Spinal cord (tissue), 10 donors: ENCODE data around the gene ALDH18A1. TPM values are rescaled to one million over a fixed set of nuclear protein-coding genes. Genes with fewer than 3 reads are reported as not detected.

ENCODE experiments used
- DNase-seq, 6 donors: peaks; one replicate each; pipeline versions ENCODE4 v3.0.0 to v3.0.0-alpha.2; 2013 to 2015; ENCODE audit warnings: low spot score in 6 of 6, low read depth in 4 of 6
- H3K27ac ChIP-seq: one replicate; pipeline ENCODE4 v1.5.1; 2013; ENCODE audit warnings: low read depth, low read length, control low read depth
- H3K27me3 ChIP-seq: one replicate; pipeline ENCODE4 v1.6.1; 2013; ENCODE audit warnings: low read length; ENCODE audit not compliant: control insufficient read depth, insufficient read depth
- H3K36me3 ChIP-seq: one replicate; pipeline ENCODE4 v1.6.1; 2013; ENCODE audit warnings: low read length; ENCODE audit not compliant: control insufficient read depth, insufficient read depth
- H3K4me1 ChIP-seq: one replicate; pipeline ENCODE4 v1.6.1; 2013; ENCODE audit warnings: low read length; ENCODE audit not compliant: control insufficient read depth, insufficient read depth
- H3K4me3 ChIP-seq: one replicate; pipeline ENCODE4 v1.5.1; 2013; ENCODE audit warnings: low read depth, low read length, control low read depth
- H3K9me3 ChIP-seq: one replicate; pipeline ENCODE4 v1.6.1; 2013; ENCODE audit warnings: low read length; ENCODE audit not compliant: control insufficient read depth, insufficient read depth
- WGBS: methylation state at CpG from one replicate; pipeline ENCODE4 v1.1.5; 2013; ENCODE audit warnings: missing lambda C conversion rate; ENCODE audit not compliant: insufficient coverage; 5-methylcytosine and 5-hydroxymethylcytosine counted together
- long read RNA-seq, 4 donors: transcript quantifications; one replicate each; lab custom pipeline, GENCODE V29; 2026
- polyA plus RNA-seq, 2 donors: library from polyadenylated mRNA; unstranded; fragments of 120-200 nt; gene quantifications; one replicate each; pipeline ENCODE4 v1.2.1, GENCODE V29; 2013; ENCODE audit not compliant: insufficient read length in 2 of 2
- total RNA-seq, 2 donors: library from RNA; depleted of rRNA in 1 of 2; stranded (reverse); fragments of 120-200 nt in 1 of 2; fragments of >200 nt in 1 of 2; gene quantifications; one replicate each; pipeline versions ENCODE4 v1.2.3 to v1.2.4, GENCODE V29; 2013 to 2014
- donor health status: healthy.

The ALDH18A1 gene
- total RNA-seq (10 to 100 TPM; 57.6 to 75.7 TPM), polyA plus RNA-seq (10 to 100 TPM; 57.8 to 59.2 TPM)
- long read RNA-seq, donor 1, transcript ALDH18A1-202 (18 exons, 3,359 nt): major isoform, 6 of 26 reads
- long read RNA-seq, donor 1, partial matches to known transcripts: 20 of 26 reads
- long read RNA-seq, donor 1, other reads (novel, unspliced or antisense): 0 of 26 reads
- long read RNA-seq, donor 2: 0 reads
- long read RNA-seq, donor 3, partial matches to known transcripts: 0 of 1 reads
- long read RNA-seq, donor 3, other reads (novel, unspliced or antisense): 0 of 1 reads
- long read RNA-seq, donor 4, partial matches to known transcripts: 5 of 8 reads
- long read RNA-seq, donor 4, other reads (novel, unspliced or antisense): 0 of 8 reads

DNA sequence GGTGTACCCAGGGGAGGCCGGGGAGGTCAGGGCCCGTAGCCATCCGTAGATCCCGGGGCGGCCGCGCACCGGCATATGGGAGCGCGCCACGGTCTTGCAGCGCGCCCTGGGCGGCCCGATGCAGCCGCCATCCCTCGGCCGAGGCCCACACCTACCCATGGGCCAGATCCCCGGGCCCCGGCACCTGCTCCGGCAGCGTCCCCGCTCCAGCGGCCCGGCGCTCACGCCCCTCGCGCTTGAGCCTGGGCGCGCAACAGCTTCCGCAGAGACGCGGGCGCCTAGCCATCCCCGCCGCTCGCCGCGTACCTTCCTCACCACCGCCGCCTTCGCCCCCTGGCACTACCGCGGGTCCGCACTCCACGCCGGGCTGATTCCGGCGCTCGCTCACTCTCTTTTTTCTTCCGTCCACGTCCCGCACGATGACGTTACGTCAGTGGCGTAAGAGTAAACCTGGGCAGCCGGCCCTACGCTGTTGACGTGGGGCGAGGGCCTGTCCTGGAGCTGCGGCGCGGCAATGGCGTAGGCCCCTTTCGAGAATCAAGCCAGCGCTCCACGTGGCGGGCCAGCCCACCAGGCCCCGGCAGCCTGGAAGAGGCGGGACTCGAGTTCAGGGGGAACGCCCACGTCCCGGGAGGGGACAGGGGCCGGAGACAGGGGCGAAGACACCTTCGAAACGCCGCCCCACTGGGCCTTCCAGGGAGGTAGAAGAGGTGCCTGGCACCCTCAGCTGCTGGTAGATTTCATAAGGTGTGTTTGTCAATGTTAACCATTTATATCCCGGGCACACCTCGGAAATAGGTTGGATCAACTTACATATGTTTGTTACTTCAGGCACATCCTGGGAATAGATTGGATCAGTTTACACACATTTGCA lies at the start of gene ALDH18A1:
Gene ALDH18A1 (minus strand): TSS at position 421 of the 874 bp plus-strand sequence. CDS start 3,334 bp downstream, outside the sequence.
- WGBS: 0% methylated on average over 81 of the region's 83 CpGs
- Histone ChIP-seq H3K4me3 (peak within 1 kb of the TSS; percentile 77), H3K4me1 (peaks cover 11% of the 10 kb centered on the region), H3K27me3 (no peaks in the 10 kb centered on the region), H3K9me3 (no peaks in the 10 kb centered on the region), H3K36me3 (peaks cover 15% of the 10 kb centered on the region), H3K27ac (peak within 1 kb of the TSS; percentile 71)
- peak; percentile 90 to 98 (median 92) for DNase-seq

DNA sequence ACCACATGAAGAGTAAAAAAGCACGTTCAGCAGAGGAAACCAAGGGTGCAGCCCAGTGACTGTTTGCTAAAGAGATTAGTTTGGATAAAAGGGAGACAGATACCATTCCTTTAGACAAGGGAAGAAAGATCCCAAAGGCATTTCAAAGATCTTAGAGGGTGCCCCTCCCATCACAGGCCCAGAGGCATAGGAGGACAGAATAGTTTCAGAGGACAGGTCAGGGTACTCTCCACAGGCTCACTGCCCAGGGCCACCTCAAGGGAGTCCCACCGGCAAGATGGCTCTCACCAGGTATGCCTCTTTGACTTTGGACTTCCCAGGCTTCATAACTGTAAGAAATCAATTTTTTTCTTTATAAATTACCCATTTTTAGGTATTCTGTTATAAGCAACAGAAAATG lies 41.9 kb upstream of the ALDH18A1 start:
- Histone ChIP-seq H3K4me1 (no peaks in the 10 kb centered on the region), H3K36me3 (no peaks in the 10 kb centered on the region), H3K27ac (no peak overlapping the region), H3K9me3 (no peaks in the 10 kb centered on the region), H3K4me3 (no peak overlapping the region), H3K27me3 (no peaks in the 10 kb centered on the region)
- 100% methylated on average over 1 of the region's 2 CpGs for WGBS
- no peak for DNase-seq

DNA sequence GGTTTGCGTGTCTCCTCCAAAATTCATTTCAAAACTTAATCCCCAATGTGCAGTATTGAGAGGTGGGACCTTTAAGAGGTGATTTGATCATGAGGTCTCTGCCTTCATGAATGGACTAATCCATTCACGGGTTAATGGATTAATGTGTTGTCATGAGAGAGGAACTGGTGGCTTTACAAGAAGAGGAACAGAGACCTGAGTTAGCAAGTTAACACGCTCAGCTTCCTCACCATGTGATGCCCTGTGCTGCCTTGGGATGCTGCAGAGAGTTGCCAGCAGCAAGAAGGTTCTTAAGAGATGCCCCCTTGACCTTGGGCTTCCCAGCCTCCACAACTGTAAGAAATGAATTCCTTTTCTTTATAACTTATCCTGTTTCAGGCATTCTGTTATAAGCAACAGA lies 40.9 kb upstream of the ALDH18A1 start:
- peak in 1 of 6 donors; percentile 5 for DNase-seq
- H3K4me3 ChIP-seq: no peak overlapping the region
- no peaks in the 10 kb centered on the region for H3K27me3 ChIP-seq
- H3K4me1 ChIP-seq: peaks cover 2% of the 10 kb centered on the region
- H3K36me3 ChIP-seq: no peaks in the 10 kb centered on the region
- 63% methylated on average over 2 of the region's 3 CpGs for WGBS
- H3K9me3 ChIP-seq: no peaks in the 10 kb centered on the region
- no peak overlapping the region for H3K27ac ChIP-seq

DNA sequence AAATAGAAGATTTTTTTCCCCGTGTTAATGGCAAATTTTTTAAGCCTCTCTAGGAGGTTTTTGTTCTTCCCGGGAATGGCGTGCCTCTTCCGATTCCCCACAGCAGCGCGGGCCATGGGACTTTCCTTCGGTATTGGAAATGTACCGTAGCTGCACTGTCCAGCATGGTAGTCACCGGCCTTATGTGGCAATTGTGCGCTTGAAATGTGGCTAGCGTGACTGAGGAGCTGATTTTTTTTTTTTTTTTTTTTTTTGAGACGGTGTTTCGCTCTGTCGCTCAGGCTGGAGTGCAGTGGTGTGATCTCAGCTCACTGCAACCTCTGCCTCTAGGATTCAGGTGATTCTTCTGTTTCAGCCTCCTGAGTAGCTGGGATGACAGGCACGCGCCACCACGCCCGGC lies 38.2 kb upstream of the ALDH18A1 start:
- peaks cover 6% of the 10 kb centered on the region for H3K4me1 ChIP-seq
- H3K27ac ChIP-seq: no peak overlapping the region
- peaks cover 5% of the 10 kb centered on the region for H3K36me3 ChIP-seq
- H3K4me3 ChIP-seq: no peak overlapping the region
- no peak for DNase-seq
- WGBS: 93% methylated on average over 13 of the region's 18 CpGs
- no peaks in the 10 kb centered on the region for H3K9me3 ChIP-seq
- H3K27me3 ChIP-seq: no peaks in the 10 kb centered on the region

DNA sequence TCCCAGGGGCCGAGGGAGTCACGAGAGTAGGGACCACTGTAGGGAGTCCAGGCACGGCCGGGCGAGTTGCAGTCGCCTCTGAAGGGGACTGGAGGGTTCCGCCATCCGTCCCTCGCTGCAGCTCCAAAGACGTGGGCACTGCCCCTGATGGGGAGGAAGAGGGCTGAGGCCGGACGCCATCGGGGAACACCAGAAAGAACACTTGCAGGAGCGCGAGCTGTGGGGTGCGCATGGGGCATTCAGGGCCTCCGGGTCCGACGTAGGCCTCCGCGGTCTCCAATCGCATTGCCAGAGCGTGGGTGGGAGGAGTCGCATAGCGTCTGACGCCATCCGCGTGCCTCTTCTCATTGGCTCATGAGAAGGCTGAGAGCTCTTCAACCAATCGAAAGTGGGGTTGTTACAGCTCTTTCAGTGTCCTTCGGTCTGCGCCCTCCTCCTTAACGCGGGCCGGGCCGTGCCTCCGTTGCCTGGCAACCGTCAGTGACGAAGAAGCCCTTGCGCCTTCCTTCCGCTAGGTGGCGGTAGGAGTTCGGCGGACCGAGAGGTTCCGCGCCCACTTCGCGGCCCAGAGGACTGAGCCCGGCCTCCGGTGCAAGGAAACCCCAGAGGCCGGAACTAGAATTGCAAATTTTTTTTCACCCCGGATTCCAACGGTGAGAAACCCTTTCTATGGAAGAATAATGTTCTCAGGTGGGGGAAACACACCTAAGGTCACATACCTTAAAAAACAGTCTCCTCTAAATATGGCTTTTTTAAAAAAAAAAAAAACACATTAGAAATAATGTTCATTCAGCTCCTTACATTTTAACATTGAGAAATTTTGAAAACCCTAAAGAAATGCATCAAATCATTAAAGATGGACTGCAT lies 37.4 kb upstream of the ALDH18A1 start, which contains the start of gene TCTN3:
Gene TCTN3 (minus strand): TSS at position 260 of the 867 bp plus-strand sequence. CDS start 28 bp downstream, at position 232.
- WGBS: under 1% methylated on average over 51 of the region's 53 CpGs
- Histone ChIP-seq H3K4me3 (peak within 1 kb of the TSS; percentile 96), H3K4me1 (peaks cover 6% of the 10 kb centered on the region), H3K27ac (peak within 1 kb of the TSS; percentile 91), H3K36me3 (peaks cover 5% of the 10 kb centered on the region), H3K27me3 (no peaks in the 10 kb centered on the region), H3K9me3 (no peaks in the 10 kb centered on the region)
- DNase-seq: peak; percentile 97 to 100 (median 99)

DNA sequence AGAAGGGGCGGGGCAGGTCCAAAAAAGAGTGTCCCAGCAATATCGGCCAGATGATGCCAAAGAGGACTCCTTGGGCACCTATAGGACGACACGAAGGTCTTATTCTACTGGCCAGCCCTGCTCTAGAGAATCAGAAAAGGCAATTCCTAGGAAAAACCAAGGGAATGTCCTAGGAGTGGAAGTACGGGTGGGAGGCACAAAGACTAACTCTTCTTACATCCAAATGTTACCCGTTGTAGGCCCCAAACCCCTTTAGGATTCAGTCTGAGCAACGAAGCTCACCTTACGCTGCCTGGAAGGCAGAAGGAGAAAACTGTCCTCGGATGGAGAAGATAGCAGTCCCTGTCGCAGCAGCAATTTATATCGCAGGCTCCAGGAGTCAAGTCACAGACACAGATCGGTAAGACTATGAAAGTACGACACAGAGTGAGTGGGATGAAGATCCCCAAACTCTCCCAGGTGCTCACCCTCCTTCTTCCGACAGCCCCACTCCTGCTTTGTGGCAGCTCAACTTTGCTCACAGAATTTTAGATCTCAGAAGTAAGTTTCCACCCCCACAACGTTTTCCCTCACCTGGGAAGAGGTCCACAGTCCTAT lies 36.7 kb upstream of the ALDH18A1 start:
- Histone ChIP-seq H3K4me3 (peak overlapping the region; percentile 96), H3K9me3 (no peaks in the 10 kb centered on the region), H3K36me3 (peaks cover 5% of the 10 kb centered on the region), H3K4me1 (peaks cover 6% of the 10 kb centered on the region), H3K27me3 (no peaks in the 10 kb centered on the region), H3K27ac (peak overlapping the region; percentile 91)
- WGBS: 7% methylated on average over 13 of the region's 15 CpGs
- peak in 3 of 6 donors; percentile 0 to 12 (median 1) for DNase-seq

DNA sequence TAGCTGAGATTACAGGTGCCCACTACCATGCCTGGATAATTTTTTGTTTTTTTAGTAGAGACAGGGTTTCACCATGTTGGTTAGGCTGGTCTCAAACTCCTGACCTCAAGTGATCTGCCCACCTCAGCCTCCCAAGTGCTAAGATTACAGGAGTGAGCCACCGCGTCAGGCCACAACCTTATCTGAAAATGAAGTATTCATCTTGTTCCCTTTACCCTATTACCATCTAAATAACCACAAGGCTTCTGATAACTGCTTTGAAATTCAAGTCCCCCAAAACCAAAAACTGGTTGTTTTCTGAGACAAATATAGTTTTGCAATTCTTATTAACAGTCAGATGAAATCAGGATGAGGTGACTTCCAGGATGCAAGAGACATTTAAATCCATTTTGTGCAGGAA lies 34.8 kb upstream of the ALDH18A1 start:
- 92% methylated on average over 2 of the region's 2 CpGs for WGBS
- peaks cover 12% of the 10 kb centered on the region for H3K36me3 ChIP-seq
- no peak overlapping the region for H3K27ac ChIP-seq

DNA sequence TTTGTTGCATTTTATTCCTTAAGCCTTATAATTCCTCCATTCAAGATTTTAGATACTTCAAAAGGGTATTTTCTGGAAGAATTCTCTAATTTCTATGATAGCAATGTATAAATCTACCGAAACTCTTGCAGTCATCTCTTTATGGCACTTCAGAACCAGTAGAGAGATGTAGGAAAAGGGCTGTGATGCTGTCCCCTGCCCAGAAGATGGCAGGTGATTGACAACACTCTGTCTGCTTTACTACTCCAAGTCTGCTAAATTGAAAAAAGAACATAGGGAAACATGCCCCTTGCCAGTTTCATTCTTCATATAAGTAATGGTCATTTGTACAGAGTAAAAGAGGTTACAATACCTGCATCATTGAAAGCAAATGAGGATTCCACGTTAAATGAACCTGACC lies 32.1 kb upstream of the ALDH18A1 start:
- no peak overlapping the region for H3K27ac ChIP-seq
- peaks cover 6% of the 10 kb centered on the region for H3K4me1 ChIP-seq
- 50% methylated on average over 1 of the region's 2 CpGs for WGBS
- H3K9me3 ChIP-seq: no peaks in the 10 kb centered on the region
- DNase-seq: no peak
- H3K27me3 ChIP-seq: no peaks in the 10 kb centered on the region
- H3K4me3 ChIP-seq: no peak overlapping the region
- peaks cover 18% of the 10 kb centered on the region for H3K36me3 ChIP-seq

More for the DNA sequence above, 34.8 kb upstream of the ALDH18A1 start:
- H3K4me3 ChIP-seq: no peak overlapping the region
- no peaks in the 10 kb centered on the region for H3K9me3 ChIP-seq
- H3K27me3 ChIP-seq: no peaks in the 10 kb centered on the region
- no peak for DNase-seq
- H3K4me1 ChIP-seq: peaks cover 6% of the 10 kb centered on the region

DNA sequence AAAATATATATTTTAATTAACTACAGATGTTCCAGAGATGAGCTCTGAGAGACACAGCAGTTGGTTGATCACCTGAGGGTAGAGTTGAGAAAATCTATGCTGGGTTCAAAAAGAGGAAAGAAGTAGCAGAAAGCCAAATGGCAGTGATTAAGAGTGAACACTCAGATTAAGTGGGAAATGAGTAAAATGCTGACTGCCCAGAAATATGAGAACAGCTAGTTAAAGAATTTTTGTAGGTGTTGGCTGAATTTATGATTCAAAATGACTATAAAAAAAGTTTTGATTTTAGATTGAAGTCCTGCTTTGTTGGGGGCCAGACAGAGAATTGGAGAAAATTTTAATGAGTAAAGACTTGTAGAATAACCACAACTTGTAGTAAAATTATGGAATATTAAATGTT lies 27.5 kb upstream of the ALDH18A1 start:
- Histone ChIP-seq H3K36me3 (peaks cover 30% of the 10 kb centered on the region), H3K9me3 (no peaks in the 10 kb centered on the region), H3K4me1 (no peaks in the 10 kb centered on the region), H3K27me3 (no peaks in the 10 kb centered on the region), H3K27ac (no peak overlapping the region), H3K4me3 (no peak overlapping the region)
- no peak for DNase-seq
